ENCODE data around the gene PPIP5K1. TPM values are rescaled to one million over a fixed set of nuclear protein-coding genes. Genes with fewer than 3 reads are reported as not detected.

PPIP5K1 gene
- total RNA-seq, 1 experiment from 2014 or later = 62.4 TPM

- H3K9me2 ChIP-seq (ENCODE audit: insufficient read depth) = no peaks in the 10 kb centered on the region
- H2AFZ ChIP-seq (ENCODE audit: low read depth, low read length, poor library complexity, severe bottlenecking) = no peak overlapping the region
- H3K9me3 ChIP-seq (ENCODE audit: control insufficient read depth in 1 of 2, insufficient read depth in 1 of 2, low read depth in 1 of 2, low read length in 2 of 2) = no peaks in the 10 kb centered on the region
- no peaks in the 10 kb centered on the region for H4K20me1 ChIP-seq (ENCODE audit: insufficient read depth)
- no peaks in the 10 kb centered on the region for H3K27me3 ChIP-seq (ENCODE audit: insufficient read depth, low read length)
- H3K4me3 ChIP-seq (replicated peaks in 1 of 2; ENCODE audit: low read depth in 1 of 2, low read length in 2 of 2) = no peak overlapping the region
- intact Hi-C loops (cut with micrococcal nuclease) = no loop called here
- TF ChIP-seq ATF3 (IDR thresholded peaks at IDR 0.05) (no peak), SRF (IDR thresholded peaks at IDR 0.05; ENCODE audit: low read depth) (no peak), ELF1 (IDR thresholded peaks at IDR 0.05; ENCODE audit: borderline replicate concordance, low read depth) (no peak)
- RAD21 ChIA-PET (ENCODE audit: low non-redundant PET in 1 of 2, low total read pairs in 2 of 2, uncharacterized antibody in 2 of 2, unreplicated experiment in 2 of 2) = no interaction called here
- no peak overlapping the region for H3K9ac ChIP-seq (ENCODE audit: low read length)
- CTCF ChIA-PET = interaction anchor here (1.3 kb wide), 1 partner anchor 13 kb away, joined by 4 read pairs; no protein-coding TSS in a partner anchor
- BruUV-seq (replicated peaks) = no TSS peak
- H3K4me2 ChIP-seq (ENCODE audit: low read length) = no peak overlapping the region
- no peak overlapping the region for H3K27ac ChIP-seq (ENCODE audit: low read depth, low read length)
- DNase-seq (ENCODE audit: low read depth, low spot score) (no peak), ATAC-seq (no peak)
- no peaks in the 10 kb centered on the region for H3K4me1 ChIP-seq (ENCODE audit: control insufficient read depth in 1 of 2, insufficient read depth in 2 of 2, low read length in 2 of 2)
- POLR2A ChIA-PET = no interaction called here
- no peaks in the 10 kb centered on the region for H3K79me2 ChIP-seq (ENCODE audit: insufficient read depth, low read length)
- H3K36me3 ChIP-seq (ENCODE audit: control insufficient read depth in 1 of 2, insufficient read depth in 2 of 2, low read length in 2 of 2) = no peaks in the 10 kb centered on the region
Measured at GRCh38 chr15:43527016-43527801, 62.8 kb downstream of the PPIP5K1 start.

GRCh38 chr15:43526261-43526930, 63.6 kb downstream of the PPIP5K1 start:
- intact Hi-C loops (cut with micrococcal nuclease) = no loop called here
- no peak overlapping the region for H3K9ac ChIP-seq (ENCODE audit: low read length)
- no peaks in the 10 kb centered on the region for H3K9me2 ChIP-seq (ENCODE audit: insufficient read depth)
- H3K36me3 ChIP-seq (ENCODE audit: control insufficient read depth in 1 of 2, insufficient read depth in 2 of 2, low read length in 2 of 2) = no peaks in the 10 kb centered on the region
- DNase-seq (ENCODE audit: low read depth, low spot score) = no peak
- H3K9me3 ChIP-seq (ENCODE audit: control insufficient read depth in 1 of 2, insufficient read depth in 1 of 2, low read depth in 1 of 2, low read length in 2 of 2) = no peaks in the 10 kb centered on the region
- no peak overlapping the region for H3K27ac ChIP-seq (ENCODE audit: low read depth, low read length)
- ChIA-PET POLR2A (no interaction called here), RAD21 (ENCODE audit: low non-redundant PET in 1 of 2, low total read pairs in 2 of 2, uncharacterized antibody in 2 of 2, unreplicated experiment in 2 of 2) (no interaction called here), CTCF (interaction anchor here (1.3 kb wide), 1 partner anchor 12 kb away, joined by 4 read pairs; no protein-coding TSS in a partner anchor)
- H3K4me3 ChIP-seq (replicated peaks in 1 of 2; ENCODE audit: low read depth in 1 of 2, low read length in 2 of 2) = no peak overlapping the region
- H3K79me2 ChIP-seq (ENCODE audit: insufficient read depth, low read length) = no peaks in the 10 kb centered on the region
- H4K20me1 ChIP-seq (ENCODE audit: insufficient read depth) = no peaks in the 10 kb centered on the region
- no peaks in the 10 kb centered on the region for H3K27me3 ChIP-seq (ENCODE audit: insufficient read depth, low read length)
- H2AFZ ChIP-seq (ENCODE audit: low read depth, low read length, poor library complexity, severe bottlenecking) = no peak overlapping the region
- no TSS peak for BruUV-seq (replicated peaks)
- no peaks in the 10 kb centered on the region for H3K4me1 ChIP-seq (ENCODE audit: control insufficient read depth in 1 of 2, insufficient read depth in 2 of 2, low read length in 2 of 2)
- no peak overlapping the region for H3K4me2 ChIP-seq (ENCODE audit: low read length)
- no peak for ATAC-seq
- TF ChIP-seq EGR1 (IDR thresholded peaks at IDR 0.05; ENCODE audit: low read depth) (no peak), YY1 (IDR thresholded peaks at IDR 0.05; ENCODE audit: extremely low read depth, insufficient replicate concordance, low read depth, low read length) (no peak), CTCF (IDR thresholded peaks at IDR 0.05 in 2 of 3, conservative IDR thresholded peaks at IDR 0.05 in 1 of 3; ENCODE audit: borderline replicate concordance in 1 of 3, insufficient read depth in 1 of 3, low read depth in 2 of 3, low read length in 2 of 3) (no peak), ZNF274 (IDR thresholded peaks at IDR 0.05; ENCODE audit: low read depth, low read length) (no peak), FOSL1 (IDR thresholded peaks at IDR 0.05; ENCODE audit: low read depth) (no peak), ZFX (IDR thresholded peaks at IDR 0.05) (no peak), SRF (IDR thresholded peaks at IDR 0.05; ENCODE audit: low read depth) (no peak), ATF3 (IDR thresholded peaks at IDR 0.05) (no peak), ELF1 (IDR thresholded peaks at IDR 0.05; ENCODE audit: borderline replicate concordance, low read depth) (no peak), ZBTB33 (IDR thresholded peaks at IDR 0.05; ENCODE audit: extremely low read depth, insufficient replicate concordance, low read length) (no peak), RAD21 (IDR thresholded peaks at IDR 0.05; ENCODE audit: low read depth) (no peak), CEBPB (IDR thresholded peaks at IDR 0.05; ENCODE audit: low read depth) (no peak), SP1 (IDR thresholded peaks at IDR 0.05; ENCODE audit: low read depth) (no peak), POLR2A (IDR thresholded peaks at IDR 0.05; ENCODE audit: borderline replicate concordance, extremely low read depth, insufficient read depth, insufficient read length) (no peak)
